Keratinocyte (primary cell): ENCODE measurements around the gene LOXHD1. TPM values are rescaled to one million over a fixed set of nuclear protein-coding genes. Genes with fewer than 3 reads are reported as not detected.

ENCODE experiments used
- DNase-seq: peaks from one replicate; pipeline ENCODE4 v3.0.0-alpha.2; 2011; ENCODE audit warnings: low read depth, missing footprints, low spot score
- FAIRE-seq: peaks from 2 replicates; lab custom pipeline; 2011; peaks lifted over from hg19 to GRCh38; lab: Jason Lieb, UNC
- H2AFZ ChIP-seq: 2 replicates; pipeline ENCODE4 v1.6.0; 2012; ENCODE audit warnings: low read length, control low read depth, inconsistent platforms; ENCODE audit not compliant: control insufficient read depth
- H3K27ac ChIP-seq: 2 replicates; pipeline ENCODE4 v1.5.1; 2011; ENCODE audit warnings: low read length; ENCODE audit not compliant: control insufficient read depth, insufficient read depth
- H3K27me3 ChIP-seq: 3 replicates; pipeline ENCODE4 v1.6.0; 2011; ENCODE audit warnings: low read length; ENCODE audit not compliant: control insufficient read depth, insufficient read depth; ENCODE audit errors: extremely low read depth
- H3K36me3 ChIP-seq, 2 experiments: 2 replicates in 1 of 2; 3 replicates in 1 of 2; pipeline ENCODE4 v1.5.1; 2011; ENCODE audit warnings: low read length in 2 of 2, mild to moderate bottlenecking in 1 of 2; ENCODE audit not compliant: control insufficient read depth in 2 of 2, insufficient read depth in 2 of 2; ENCODE audit errors: extremely low read depth in 1 of 2
- H3K4me1 ChIP-seq: 3 replicates; pipeline ENCODE4 v1.5.1; 2011; ENCODE audit warnings: low read length; ENCODE audit not compliant: control insufficient read depth, insufficient read depth; ENCODE audit errors: extremely low read depth
- H3K4me2 ChIP-seq: 3 replicates; pipeline ENCODE4 v1.6.0; 2011; ENCODE audit warnings: low read depth, low read length; ENCODE audit not compliant: control insufficient read depth, insufficient read depth; ENCODE audit errors: extremely low read depth
- H3K4me3 ChIP-seq, 3 experiments: fragments of 200-600 bp in 1 of 3; sonication (generic) in 1 of 3; 2 replicates in 2 of 3; 3 replicates in 1 of 3; pipeline ENCODE4 v1.5.1; 2011 to 2016; ENCODE audit warnings: low read length in 3 of 3, mild to moderate bottlenecking in 3 of 3, control low read depth in 2 of 3, inconsistent platforms in 1 of 3, low read depth in 1 of 3, mixed read lengths in 1 of 3, mixed run types in 1 of 3, moderate library complexity in 1 of 3; ENCODE audit not compliant: control insufficient read depth in 2 of 3, insufficient read depth in 2 of 3; ENCODE audit errors: extremely low read depth in 1 of 3
- H3K79me2 ChIP-seq: 2 replicates; pipeline ENCODE4 v1.6.0; 2012; ENCODE audit warnings: low read length; ENCODE audit not compliant: control insufficient read depth, insufficient read depth
- H3K9ac ChIP-seq: 3 replicates; pipeline ENCODE4 v1.6.0; 2011; ENCODE audit warnings: low read length; ENCODE audit not compliant: control insufficient read depth, insufficient read depth; ENCODE audit errors: extremely low read depth
- H3K9me1 ChIP-seq: 3 replicates; pipeline ENCODE4 v1.6.0; 2011; ENCODE audit warnings: low read length; ENCODE audit not compliant: control insufficient read depth, insufficient read depth; ENCODE audit errors: extremely low read depth
- H3K9me3 ChIP-seq: 2 replicates; pipeline ENCODE4 v1.5.1; 2012; ENCODE audit warnings: low read depth, low read length; ENCODE audit not compliant: control insufficient read depth
- H4K20me1 ChIP-seq: 3 replicates; pipeline ENCODE4 v1.6.0; 2011; ENCODE audit warnings: low read length; ENCODE audit not compliant: control insufficient read depth, insufficient read depth; ENCODE audit errors: extremely low read depth
- CTCF ChIP-seq, 3 experiments: IDR thresholded peaks in 1 of 3; conservative IDR thresholded peaks in 1 of 3; optimal IDR thresholded peaks in 1 of 3; 2 replicates in 2 of 3; 3 replicates in 1 of 3; pipeline versions ENCODE3 to v1.5.1; 2011; ENCODE audit warnings: low read length in 3 of 3, mild to moderate bottlenecking in 3 of 3, moderate library complexity in 2 of 3, control low read depth in 1 of 3, inconsistent platforms in 1 of 3; ENCODE audit not compliant: insufficient read depth in 2 of 3; ENCODE audit errors: extremely low read depth in 1 of 3
- EZH2 ChIP-seq: IDR thresholded peaks from one replicate; pipeline ENCODE4 v1.6.1; 2012; ENCODE audit warnings: inconsistent platforms, mild to moderate bottlenecking, low read length, moderate library complexity
- dilution Hi-C: fragments of 300-500 bp; cut with MboI; formaldehyde crosslinking; loops from one replicate; pipeline ENCODE4 v1.7.0; 2020; ENCODE audit warnings: low sequenced_read_pairs; ENCODE audit not compliant: extremely low pct_ligation_motif_present
- polyA plus RNA-seq, 5 experiments: library from polyadenylated mRNA; depleted of rRNA in 3 of 5; stranded (reverse) in 3 of 5; stranded (forward) in 1 of 5; unstranded in 1 of 5; fragments of >200 nt; gene quantifications; 1 replicate in 1 of 5; 2 replicates in 3 of 5; 3 replicates in 1 of 5; pipeline versions ENCODE4 v1.2.1 to v1.2.3, GENCODE V29; 2011 to 2012; ENCODE audit warnings: missing spikeins in 2 of 5, low read depth in 1 of 5, low replicate concordance in 1 of 5

LOXHD1 gene
- polyA plus RNA-seq, 1 donor (not counting 4 experiments of a cell fraction or from before 2014, with no cell fraction given), result not detected

GRCh38 chr18:46641917-46642316 is 15.1 kb downstream of the LOXHD1 start:
- no peak overlapping the region for H2AFZ ChIP-seq
- FAIRE-seq (no peak), DNase-seq (no peak)
- H3K27me3 ChIP-seq, result no peaks in the 10 kb centered on the region
- dilution Hi-C loops, result no loop called here
- H3K9me3 ChIP-seq, result no peaks in the 10 kb centered on the region
- no peak overlapping the region for H3K27ac ChIP-seq
- H3K79me2 ChIP-seq, result no peaks in the 10 kb centered on the region
- no peak overlapping the region for H3K4me3 ChIP-seq
- no peaks in the 10 kb centered on the region for H3K9me1 ChIP-seq
- no peaks in the 10 kb centered on the region for H3K4me1 ChIP-seq
- no peak for TF ChIP-seq EZH2
- TF ChIP-seq CTCF (optimal IDR thresholded peaks at IDR 0.05 in 1 of 3, IDR thresholded peaks at IDR 0.05 in 1 of 3, conservative IDR thresholded peaks at IDR 0.05 in 1 of 3; ENCODE audit: extremely low read depth in 1 of 3, insufficient read depth in 2 of 3, low read length in 3 of 3), result no peak
- H3K36me3 ChIP-seq, result no peaks in the 10 kb centered on the region
- no peaks in the 10 kb centered on the region for H4K20me1 ChIP-seq
- H3K9ac ChIP-seq, result no peak overlapping the region
- H3K4me2 ChIP-seq, result no peak overlapping the region

GRCh38 chr18:46639386-46639785 is 17.6 kb downstream of the LOXHD1 start:
- no peaks in the 10 kb centered on the region for H3K27me3 ChIP-seq
- H3K9ac ChIP-seq, result no peak overlapping the region
- no peaks in the 10 kb centered on the region for H3K4me1 ChIP-seq
- FAIRE-seq, result no peak
- no peaks in the 10 kb centered on the region for H4K20me1 ChIP-seq
- H3K9me3 ChIP-seq, result no peaks in the 10 kb centered on the region
- no peaks in the 10 kb centered on the region for H3K9me1 ChIP-seq
- no peaks in the 10 kb centered on the region for H3K36me3 ChIP-seq
- DNase-seq, result no peak
- dilution Hi-C loops, result no loop called here
- no peaks in the 10 kb centered on the region for H3K79me2 ChIP-seq
- H3K4me2 ChIP-seq, result no peak overlapping the region
- H3K27ac ChIP-seq, result no peak overlapping the region
- H3K4me3 ChIP-seq, result no peak overlapping the region
- no peak overlapping the region for H2AFZ ChIP-seq
- TF ChIP-seq CTCF (optimal IDR thresholded peaks at IDR 0.05 in 1 of 3, IDR thresholded peaks at IDR 0.05 in 1 of 3, conservative IDR thresholded peaks at IDR 0.05 in 1 of 3; ENCODE audit: extremely low read depth in 1 of 3, insufficient read depth in 2 of 3, low read length in 3 of 3) (no peak), EZH2 (no peak)
